Measurements from ENCODE around the gene CREB1.

DNA sequence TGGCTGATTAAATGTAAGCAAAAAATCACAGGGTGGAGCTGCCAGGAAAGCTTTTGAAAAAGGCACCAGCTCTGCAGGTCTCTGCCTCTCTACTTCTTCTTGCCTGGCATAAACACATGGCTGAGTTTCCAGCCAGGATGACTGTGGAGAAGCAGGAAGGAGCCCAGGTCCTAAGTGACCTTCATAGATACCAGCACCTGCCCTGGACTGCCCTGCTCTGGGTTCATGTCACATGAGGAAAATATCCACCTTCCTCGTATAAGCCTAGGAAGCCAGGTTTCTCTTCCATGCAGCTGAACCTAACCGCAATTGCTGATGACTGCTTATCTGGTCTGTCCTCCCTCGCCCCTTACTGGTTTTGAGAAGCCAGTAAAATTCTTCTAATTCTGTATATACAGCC is 47.8 kb upstream of the CREB1 start:
- TF ChIP-seq EZH2 (IDR thresholded peaks at IDR 0.05; ENCODE audit: low read length, unreplicated experiment) (no peak), CTCF (conservative IDR thresholded peaks at IDR 0.05; ENCODE audit: low read depth, low read length) (no peak)

Measured in PC-3 (cell line).